ENCODE measurements around the gene COL6A1.
A peak's percentile ranks its signal among the peaks of the same experiment; 100 is the strongest.
"Not testable (repeated sequence)": the region's sequence is repeated elsewhere in the genome, so short reads cannot be mapped to it uniquely, and the experiment has no call there.

COL6A1 gene

DNA sequence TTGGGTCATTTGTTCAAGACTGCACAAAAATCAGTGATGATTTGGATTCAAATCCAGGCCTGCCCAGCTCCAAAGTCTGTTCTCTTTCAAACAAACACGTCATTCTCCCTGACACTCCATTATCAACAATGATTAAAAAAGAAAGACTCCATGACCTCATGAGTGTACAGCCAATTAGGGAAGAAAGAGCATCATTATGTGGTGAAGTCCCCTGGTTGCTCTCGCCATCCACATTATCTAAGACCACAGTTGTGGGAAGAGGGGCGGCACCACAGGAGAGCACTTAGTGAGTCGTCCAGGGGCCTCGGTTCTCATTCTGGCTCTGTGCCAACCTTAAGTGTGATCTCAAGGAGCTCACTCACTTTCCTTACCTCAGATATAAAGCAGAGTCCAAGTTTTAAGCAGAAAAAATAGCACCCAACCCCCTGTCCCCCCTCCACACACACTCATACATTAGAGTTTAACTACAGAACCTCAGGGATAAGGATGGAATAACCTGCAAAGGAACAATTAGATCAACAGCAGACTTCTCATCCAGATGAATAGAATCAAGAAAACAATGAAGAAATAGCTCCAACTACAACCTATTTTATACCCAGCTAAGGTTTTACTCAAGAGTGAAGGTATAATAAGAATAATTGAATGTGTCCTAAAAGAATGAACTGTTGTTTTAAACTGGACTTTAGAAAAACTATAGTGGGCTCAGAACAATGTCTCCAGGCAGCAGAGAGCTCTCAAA lies 47.8 kb downstream of the COL6A1 start:
- no peak for DNase-seq

DNA sequence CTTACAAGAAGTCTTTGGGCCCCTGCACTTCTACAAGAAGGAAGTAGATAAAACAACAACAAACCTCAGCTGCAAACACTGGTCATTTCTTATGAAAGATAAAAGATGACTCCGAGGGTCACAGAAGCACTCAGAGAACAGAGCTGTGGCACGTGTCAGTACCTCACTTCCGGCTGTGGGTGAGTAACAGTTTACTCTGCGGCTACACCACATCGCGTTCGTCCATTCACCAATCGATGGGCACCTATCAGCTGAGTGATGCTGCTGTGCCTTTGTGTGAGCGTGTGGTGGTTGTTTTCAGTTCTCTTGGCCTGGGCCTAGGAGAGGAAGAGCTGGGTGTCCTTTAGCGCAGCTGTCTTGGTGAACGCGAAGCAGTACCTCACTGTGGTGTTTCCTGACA lies 49.9 kb downstream of the COL6A1 start:
- no peak for DNase-seq

DNA sequence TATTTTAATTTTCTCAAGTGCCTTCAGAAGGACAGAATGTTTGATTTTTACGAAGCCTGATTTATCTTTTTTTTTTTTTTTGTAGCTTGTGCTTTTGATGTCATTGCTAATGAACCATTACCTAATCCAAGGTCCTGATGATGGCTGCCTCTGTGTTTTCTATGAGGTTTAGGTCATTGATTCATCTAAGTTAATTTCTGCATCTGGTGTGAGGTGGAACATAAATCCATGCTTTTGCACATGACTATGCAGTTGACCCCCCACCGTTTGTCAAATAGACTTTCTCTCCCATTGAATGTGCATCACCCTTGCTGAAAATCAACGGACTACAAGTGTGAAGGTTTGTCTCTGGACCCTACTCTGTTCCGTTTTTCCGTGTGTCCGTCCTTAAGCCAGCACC lies 50.5 kb downstream of the COL6A1 start:
- no peak for DNase-seq

DNA sequence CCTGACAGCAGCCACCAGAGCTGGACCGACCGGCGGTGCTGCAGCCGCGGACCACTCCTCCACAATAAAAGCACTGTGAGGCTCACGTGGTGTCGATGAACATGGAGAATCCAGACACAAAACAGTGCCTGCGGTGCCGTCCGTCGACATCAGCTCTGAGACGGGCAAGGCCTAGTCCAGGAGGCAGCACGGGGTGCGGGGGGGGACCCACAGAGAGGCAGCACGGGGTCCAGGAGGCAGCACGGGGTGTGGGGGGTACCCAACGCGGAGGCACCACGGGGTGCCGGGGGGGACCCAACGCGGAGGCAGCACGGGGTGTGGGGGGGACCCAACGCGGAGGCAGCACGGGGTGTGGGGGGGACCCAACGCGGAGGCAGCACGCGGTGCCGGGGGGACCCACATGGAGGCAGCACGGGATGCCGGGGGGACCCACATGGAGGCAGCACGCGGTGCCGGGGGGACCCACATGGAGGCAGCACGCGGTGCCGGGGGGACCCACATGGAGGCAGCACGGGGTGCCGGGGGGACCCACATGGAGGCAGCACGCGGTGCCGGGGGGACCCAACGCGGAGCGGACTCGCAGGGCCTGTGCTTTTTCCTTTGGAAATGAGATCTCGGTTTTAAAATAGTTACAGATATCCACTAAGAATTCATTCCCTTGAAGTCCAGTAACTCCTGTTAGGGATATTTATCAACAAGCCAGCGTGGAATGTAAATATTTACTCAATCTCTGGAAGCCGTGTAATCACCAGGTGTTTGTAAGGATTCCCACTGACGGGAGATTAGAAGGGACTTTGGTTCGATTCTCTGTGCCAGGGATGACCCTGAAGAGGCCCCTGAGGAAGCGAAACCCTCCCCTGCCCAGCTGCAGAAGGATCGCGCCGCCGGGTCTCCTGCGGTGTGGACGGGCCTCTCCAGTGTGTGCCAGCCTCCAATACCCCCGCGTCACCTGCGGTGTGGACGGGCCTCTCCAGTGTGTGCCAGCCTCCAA lies 52.1 kb downstream of the COL6A1 start:
- no peak for DNase-seq

DNA sequence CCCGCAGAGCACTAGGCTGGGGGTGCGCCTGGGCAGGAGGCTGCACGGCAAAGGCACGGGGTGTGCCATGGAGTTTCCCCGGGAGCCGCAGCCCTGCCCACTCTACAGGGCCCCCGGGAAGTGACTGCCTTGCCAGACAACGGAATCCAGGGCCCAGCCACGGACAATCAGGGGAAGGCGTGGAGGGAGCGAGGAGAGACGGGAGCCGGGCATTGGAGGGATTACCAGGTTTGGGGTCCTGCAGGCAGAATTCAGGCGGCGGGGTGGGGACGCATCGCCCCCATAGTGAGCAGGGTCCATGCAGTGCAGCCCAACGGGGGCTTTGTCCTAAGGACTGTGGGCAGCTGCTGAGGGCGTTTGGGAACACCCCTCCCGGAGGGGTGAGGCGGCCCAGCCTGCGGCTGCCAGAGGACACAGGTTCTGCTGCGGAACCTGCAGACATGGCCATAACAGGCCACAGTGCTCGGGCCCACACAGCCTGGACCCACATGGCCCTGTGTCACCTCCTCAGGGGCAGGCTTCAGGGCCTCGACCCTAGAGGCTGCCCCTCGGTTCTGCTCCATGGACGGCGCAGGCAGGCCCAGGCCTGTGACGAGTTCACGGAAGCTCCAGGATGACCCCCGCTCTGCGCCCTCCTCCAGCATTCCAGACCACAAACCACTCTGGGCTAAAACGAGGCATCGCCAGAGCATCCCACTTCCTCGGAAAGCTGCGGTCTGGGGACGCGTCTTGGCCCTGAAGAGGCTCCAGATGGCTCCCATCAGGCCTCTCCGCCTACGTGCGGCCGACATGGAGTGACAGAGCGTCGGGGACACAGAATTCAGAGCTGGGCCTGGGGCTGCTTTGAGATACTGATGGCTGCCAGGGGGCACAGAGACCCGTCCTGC lies 54.5 kb downstream of the COL6A1 start:
- no peak for DNase-seq

DNA sequence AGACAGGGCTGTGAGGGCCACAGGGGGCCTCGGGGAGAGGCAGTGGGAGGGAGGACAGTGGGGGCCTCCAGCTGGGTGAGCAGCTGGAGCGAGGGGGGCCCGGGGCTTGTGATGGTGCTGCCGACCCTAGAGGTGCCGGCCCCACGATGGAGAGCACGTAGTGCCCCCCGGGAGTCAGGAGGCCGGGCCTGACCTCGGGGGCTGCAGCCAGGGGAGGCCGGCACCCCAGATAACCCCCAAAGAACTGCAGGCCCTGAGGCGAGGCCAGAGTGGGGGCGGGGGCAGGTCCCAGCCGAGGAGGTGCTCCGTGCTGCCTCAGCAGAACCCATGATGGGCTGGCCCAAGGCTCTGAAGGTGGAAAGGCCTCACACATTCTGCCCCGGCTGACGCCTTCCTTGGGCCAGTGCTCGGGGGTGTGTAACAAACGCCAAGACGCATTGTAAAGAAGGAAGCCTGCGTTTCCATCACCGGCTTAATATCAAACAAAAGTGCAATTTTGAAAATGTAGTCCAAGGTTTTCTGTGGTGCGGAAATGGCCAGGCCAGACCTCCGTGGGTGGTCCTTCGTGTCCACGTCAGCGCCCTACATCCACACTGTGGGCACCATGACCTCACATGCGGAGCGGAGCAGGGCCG lies 55.2 kb downstream of the COL6A1 start:
- no peak for DNase-seq

DNA sequence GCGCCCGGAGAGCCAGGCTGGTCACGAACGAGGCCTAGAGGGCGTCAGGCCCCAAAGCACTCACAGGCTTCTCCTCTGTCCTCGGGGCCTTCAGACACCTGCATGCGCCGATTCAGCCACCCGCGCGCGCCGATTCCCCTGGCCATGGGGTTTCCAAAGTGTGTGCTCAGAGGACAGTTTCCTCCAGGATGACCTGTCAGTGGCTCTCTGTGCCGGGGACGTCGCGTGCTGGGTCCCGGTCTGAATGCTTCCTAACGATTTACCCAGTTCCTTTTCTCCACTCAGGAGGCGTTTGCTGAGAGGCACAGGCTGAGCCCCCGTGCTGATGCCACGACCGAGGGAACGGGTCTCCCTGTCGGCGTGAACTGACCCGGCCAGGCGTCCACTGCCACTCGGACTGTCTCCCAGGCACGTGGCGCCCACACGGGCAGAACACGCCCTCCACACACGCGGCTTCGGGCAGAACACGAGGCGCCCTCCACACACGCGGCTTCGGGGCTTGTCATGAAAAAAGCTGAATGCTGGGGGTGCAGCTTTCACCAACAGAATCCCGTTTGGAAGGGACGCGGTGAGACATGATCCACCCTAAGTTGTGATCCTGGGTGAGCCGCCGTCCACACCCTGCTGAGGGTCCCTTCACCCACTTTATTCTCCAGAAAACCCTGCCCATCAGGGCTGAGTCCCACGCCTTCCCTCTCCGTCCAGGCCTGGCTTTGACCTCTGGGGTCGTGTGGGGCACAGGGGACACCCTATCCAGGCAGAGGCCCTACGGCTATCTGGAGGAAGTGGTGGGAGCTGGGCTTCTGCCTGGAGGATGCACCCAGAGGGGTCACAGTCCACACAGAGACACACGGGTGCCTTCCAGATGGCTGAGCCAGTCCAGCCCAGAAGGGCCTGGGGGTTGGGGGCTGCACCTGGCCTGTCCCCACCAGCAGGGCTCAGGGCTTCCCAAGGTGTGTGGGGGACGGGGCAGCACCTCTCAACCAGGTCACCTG lies 56.1 kb downstream of the COL6A1 start:
- no peak for DNase-seq

DNA sequence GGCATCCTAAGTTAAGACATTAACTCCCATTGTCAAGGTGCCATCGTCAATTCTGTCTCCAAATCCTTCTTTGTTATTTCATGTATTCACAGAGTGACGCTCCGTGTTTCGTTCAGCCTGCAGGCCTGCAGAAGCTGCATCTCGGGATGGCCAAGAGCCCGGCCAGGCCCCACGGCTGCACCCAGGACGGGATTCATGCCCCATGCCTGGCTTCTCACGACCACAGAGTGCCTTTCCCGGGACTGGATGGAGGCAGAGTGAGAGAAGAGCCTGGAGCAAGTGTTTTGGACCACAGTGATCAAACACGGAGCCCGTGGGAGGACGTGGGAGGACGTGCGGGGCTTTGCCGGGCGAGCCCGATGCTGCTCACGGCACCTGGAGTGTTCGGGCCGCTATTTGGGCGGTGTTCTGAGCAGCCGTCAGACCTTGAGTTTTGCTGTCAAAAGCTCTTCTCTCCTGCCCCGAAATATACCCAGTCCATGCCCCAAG lies 56.8 kb downstream of the COL6A1 start:
- no peak for DNase-seq

DNA sequence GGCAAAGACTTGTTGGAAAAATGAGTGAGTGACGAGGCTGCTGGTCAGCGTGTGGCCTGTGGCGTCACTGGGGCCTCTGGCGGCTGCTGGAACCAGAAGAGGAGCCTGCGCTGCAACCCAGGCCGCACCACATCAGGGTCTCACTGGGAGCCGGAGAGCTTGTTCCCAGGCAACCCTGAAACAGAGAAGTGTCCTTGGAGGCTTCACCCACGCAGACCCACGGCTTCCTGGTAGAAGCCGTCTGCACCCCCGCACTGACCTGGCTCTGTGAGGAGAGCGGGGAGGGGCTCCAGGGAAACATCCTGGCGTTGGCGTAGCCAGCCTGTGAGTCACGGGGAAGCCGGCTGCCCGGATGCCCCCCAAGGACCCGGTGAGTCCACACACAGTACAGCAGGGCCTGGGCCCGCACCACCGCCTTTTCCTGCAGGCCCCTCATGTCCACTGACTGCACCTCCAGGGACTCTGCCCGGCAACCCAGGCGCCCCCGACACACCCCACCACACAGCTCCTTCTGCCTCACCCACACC lies 57.4 kb downstream of the COL6A1 start:
- peak; percentile 22 for DNase-seq

DNA sequence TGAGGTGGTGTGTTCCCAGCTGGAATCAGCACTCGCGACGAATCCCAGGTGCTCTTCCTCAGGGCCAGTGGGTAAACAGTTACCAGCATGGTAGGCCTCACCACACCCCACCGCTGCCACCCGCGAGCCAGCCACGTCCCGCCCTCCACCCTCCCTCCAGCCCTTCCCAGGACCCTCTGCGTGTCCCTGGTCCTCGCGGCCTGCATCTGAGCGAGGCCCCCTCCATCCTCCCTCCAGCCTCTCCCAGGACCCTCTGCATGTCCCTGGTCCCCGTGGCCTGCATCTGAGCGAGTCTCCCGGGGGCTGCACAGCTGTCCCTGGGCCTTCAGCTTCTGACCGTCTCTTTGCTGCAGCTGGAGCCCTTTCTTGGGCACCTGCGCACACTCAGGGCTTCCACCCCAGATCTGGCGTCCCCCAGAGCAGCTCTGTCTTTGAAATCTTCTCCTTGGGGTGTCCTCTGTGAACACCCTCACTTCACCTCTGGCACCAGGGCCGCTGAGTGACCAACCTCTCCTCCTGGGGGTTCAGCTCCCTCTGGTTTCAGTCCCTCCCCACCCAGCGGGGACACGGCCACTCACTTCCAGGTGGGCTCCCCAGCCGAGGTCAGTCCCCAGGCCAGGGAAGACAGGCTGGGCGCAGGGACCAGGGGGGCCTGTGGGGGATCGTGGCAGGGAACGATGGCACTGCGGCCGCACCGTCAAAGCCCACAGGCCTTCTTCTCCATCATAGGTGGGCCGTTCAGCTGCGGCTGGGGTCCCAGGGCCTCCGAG lies 58.5 kb downstream of the COL6A1 start:
- no peak for DNase-seq

DNA sequence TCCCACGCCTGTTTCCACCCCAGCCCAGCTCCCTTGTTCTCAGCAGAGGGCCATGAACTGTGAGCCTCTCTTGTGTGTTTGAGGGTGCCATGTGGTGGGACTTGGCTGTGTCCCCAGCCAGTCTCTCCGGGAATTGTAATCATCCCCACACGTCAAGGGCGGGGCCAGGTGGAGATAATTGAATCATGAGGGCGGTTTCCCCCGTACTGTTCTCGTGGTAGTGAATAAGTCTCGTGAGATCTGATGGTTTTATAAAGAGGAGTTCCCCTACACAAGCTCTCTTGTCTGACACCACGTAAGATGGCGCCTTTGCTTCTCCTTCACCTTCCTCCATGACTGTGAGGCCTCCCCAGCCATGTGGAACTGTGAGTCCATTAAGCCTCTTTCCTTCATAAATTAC lies 59.1 kb downstream of the COL6A1 start:
- no peak for DNase-seq

DNA sequence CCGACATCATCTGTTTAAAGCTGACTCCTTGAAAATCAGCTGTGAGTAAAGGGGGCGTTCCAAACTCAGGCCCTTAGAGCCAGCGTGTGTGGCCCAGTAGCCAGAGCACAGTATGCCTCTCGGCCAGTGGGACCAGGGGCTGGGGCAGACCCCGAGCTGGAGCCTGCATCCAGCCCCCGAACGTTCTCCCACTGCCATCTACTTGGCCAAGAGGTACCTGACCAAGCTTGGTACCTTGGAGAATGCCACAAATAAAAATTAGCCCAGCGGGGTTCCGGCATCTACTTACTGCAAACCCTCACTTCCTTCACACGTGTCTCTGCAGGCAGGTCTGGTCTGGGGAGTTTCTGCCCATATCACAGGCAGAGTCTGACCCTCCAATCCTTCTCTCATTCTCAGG lies 59.6 kb downstream of the COL6A1 start:
- no peak for DNase-seq

DNA sequence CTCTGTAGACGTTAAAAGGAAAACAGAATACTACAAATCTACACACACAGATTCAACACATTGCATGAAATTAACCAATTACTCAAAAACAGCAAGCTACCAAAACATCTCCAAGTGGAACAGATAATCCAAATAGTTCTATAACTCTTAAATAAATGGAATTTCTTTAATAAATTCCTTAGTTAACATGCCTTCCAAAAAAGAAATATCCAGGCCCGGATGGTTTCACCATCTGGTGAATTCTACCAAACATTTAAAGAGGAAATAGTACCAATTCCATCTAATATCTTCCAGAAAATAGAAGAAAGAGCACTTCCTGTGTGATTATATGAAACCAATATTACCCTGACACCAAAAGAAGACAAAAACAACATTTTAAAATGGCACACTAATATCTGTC lies 63.6 kb downstream of the COL6A1 start:
- DNase-seq: no peak

DNA sequence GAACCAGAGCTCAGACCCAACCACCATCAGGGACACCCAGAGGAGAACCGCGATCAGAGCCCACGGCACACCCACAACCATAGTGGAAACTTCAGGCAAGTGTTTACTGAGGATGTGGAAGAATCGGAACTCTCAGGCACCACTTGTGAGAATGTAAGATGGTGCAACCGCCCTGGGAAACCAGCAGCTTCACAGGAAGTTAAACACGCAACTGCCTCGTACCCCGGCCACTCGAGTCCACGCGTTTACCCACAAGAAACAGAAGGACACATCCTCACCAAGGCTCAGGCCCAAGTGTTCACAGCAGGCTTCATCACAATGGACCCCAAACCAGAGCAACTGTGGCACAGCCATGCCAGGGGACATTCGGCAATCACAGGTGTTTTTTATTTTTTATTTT lies 64.9 kb downstream of the COL6A1 start:
- no peak for DNase-seq

DNA sequence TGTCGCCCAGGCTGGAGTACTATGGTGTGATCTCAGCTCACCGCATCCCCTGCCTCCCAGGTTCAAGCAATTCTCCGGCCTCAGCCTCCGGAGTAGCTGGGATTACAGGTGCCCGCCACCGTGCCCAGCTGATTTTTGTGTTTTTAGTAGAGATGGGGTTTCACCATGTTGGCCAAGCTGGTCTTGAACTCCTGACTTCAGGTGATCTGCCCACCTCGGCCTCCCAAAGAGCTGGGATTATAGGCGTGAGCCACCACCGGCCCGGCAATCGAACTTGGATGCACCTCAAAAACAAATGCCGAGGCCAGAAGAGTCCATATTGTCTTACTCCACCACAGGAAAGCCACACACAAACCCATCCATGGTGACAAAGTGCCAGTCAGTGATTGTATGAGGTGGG lies 65.3 kb downstream of the COL6A1 start:
- not testable (repeated sequence) for DNase-seq

DNA sequence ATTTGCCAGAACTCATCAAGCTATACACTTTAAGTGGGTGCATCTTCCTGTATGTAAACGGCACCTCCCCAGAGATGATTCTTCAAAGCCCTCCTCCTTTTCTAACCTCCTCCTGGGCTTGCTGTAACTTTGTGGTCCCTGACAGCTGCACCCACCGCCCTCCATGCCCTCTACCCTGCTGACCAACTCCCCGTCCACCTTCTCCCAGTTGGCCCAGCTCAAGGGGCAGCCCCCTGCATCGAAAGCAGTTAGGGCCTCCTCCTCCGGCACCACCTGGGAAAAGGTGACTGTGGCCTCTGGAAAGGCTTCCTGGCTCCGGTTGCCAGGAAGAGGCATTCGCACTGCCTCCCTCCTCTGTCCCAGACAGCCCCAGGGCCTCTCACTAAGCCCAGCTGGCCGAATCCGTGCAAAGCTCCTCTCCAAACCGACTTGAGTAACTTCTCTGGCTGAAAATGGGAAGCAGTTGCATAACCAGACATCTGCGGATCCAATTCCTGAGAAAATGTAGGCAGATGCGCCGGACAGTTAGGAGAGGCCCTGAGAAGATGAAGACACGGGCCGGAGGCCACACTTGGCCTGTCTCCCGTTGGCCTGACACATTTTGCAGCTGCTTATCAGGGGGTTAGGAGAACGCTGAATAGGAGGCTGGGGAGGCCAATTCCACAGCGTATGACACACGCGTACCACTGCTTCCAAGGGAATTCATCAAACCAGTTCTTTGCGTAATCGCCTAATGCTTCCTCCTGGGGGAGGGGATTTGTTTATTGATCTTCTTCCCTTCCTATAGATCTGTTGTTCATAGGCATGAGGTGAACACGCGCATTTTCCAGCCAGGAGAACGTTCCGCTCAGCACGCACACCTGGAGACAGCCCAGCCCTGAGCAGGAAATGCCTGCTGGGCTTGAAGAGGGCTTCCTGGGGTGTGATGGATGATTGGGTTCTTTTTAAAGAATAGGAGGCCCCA lies 67.6 kb downstream of the COL6A1 start:
- peak; percentile 72 for DNase-seq

DNA sequence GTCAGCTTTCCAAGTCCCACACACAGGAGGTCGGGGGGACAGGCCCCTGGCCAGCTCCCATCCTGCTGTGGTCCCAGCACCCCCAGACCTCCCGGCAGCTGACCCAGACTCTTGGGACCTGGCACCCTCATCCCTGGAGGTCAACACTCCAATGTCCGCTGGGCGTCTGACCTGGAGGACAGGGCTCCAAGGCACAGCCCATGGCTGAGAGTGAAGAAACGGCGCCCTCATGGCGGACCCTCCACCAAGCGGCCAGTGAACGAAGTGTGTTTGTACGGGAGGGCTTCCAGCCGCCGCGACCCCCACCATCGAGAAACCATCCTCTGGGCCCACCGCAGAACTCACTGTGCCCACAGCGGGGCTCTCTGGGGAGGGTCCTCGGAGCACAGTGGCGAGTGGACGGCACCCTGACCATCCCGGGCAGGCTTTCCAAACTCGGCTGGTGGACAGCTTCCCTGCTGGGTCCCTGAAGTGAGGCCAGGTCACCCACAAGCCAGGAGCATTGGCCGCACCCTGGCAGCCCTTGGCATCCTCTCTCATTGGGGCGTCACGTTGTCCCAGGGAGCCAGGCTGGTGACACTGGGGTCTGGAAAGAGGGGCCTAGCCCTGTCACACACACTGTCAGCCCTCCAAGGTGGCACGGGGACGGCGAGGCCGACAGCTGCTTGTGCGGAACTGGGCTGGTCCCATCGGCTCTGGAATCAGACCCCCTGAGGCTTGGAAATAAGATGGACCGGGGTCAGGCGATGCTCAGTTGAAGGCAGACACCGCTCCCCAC lies 68.5 kb downstream of the COL6A1 start:
- DNase-seq: no peak
